ENCODE results near the gene PRPH.
"Not testable (repeated sequence)": the region's sequence is repeated elsewhere in the genome, so short reads cannot be mapped to it uniquely, and the experiment has no call there.

PRPH gene

DNA sequence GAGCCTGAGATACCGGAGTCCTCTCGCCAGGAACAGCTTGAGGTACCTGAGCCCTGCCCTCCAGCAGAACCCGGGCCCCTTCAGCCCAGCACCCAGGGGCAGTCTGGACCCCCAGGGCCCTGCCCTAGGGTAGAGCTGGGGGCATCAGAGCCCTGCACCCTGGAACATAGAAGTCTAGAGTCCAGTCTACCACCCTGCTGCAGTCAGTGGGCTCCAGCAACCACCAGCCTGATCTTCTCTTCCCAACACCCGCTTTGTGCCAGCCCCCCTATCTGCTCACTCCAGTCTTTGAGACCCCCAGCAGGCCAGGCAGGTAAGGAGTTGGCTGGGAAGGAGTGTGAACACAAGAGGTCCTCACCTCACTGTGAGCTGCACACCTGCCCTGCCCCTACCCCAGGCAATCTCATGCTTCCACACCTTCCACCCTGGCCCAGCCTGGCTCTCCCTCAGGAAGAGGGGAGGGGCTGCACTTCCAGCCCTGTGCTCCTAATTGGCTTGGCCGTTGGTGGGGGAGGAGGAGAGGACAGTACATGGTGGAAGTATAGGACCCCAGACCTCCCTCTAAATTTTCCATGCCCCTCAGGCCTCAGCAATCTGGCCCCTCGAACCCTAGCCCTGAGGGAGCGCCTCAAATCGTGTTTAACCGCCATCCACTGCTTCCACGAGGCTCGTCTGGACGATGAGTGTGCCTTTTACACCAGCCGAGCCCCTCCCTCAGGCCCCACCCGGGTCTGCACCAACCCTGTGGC is 35.9 kb downstream of the PRPH start:
- in situ Hi-C loops (cut with MboI; ENCODE audit: low pct_unique_long_range_greater_than_20kb, low sequenced_read_pairs, unreplicated experiment): no loop called here
- no peak for DNase-seq (ENCODE audit: low spot score)
- TF ChIP-seq, protein P1, sequence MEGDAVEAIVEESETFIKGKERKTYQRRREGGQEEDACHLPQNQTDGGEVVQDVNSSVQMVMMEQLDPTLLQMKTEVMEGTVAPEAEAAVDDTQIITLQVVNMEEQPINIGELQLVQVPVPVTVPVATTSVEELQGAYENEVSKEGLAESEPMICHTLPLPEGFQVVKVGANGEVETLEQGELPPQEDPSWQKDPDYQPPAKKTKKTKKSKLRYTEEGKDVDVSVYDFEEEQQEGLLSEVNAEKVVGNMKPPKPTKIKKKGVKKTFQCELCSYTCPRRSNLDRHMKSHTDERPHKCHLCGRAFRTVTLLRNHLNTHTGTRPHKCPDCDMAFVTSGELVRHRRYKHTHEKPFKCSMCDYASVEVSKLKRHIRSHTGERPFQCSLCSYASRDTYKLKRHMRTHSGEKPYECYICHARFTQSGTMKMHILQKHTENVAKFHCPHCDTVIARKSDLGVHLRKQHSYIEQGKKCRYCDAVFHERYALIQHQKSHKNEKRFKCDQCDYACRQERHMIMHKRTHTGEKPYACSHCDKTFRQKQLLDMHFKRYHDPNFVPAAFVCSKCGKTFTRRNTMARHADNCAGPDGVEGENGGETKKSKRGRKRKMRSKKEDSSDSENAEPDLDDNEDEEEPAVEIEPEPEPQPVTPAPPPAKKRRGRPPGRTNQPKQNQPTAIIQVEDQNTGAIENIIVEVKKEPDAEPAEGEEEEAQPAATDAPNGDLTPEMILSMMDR (IDR thresholded peaks at IDR 0.05; ENCODE audit: extremely low read depth, insufficient read depth, missing control alignments): no peak

DNA sequence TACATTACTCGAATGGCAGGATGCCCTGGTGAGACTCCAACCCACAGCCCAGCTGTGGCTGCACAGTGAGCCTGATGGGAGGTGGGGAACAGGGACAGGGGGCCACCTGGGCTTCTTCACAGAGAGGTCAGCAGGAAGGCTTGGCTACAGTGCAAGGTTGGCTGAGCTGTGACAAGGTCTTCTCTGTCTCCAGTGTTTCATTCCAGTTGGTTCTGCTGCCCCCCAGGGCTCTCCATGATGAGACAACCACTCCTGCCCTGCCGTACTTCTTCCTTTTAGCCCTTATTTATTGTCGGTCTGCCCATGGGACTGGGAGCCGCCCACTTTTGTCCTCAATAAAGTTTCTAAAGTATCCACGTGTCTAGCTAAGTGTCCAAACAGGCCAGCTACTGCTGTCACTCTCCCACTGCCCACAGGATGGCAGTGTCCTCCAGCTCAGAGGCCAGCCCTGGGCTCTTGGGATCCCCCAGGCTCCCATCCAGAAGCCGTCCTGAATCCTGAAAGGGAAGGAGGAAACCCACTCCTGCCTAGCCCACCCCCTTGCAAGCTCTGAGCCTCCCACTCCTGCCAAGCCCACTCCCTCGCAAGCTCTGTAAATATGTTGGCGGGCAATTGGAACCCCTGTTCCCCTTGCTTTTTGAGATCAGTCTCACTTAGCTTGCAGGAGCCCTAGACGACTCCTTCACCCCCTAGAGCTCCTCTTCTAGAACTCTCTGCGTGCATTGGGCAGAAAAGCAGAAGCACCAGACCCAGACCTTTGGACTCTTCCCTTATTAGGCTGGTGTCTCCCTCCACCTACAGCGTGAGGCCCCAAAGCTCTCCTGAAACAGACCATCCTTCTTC is 36.7 kb downstream of the PRPH start:
- TF ChIP-seq, protein P1 (IDR thresholded peaks at IDR 0.05; ENCODE audit: extremely low read depth, insufficient read depth, missing control alignments): peak; percentile 77
- in situ Hi-C loops (cut with MboI; ENCODE audit: low pct_unique_long_range_greater_than_20kb, low sequenced_read_pairs, unreplicated experiment): no loop called here
- no peak for DNase-seq (ENCODE audit: low spot score)

DNA sequence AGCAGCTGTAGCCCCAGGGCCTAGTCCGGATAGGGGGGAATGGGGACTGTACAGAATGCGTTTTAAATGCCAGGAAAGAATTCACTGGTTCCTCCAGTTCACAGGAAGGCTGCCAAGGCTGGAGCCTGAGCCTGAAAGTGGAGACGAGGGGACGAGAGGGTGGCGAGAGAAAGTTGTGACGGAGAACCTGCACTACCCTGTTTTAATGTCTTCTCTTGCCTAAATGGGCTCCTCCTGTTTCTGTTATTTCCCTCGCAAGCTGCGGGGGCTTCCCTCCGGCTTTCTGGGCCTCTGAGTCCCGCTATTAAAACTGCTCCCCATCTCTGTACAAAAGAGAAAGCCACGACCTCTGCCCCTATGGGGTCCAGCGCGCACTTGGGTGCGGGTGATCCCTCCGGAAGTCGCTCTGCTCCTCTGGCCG is 37.5 kb downstream of the PRPH start:
- TF ChIP-seq, protein P1 (IDR thresholded peaks at IDR 0.05; ENCODE audit: extremely low read depth, insufficient read depth, missing control alignments): no peak
- in situ Hi-C loops (cut with MboI; ENCODE audit: low pct_unique_long_range_greater_than_20kb, low sequenced_read_pairs, unreplicated experiment): no loop called here
- DNase-seq (ENCODE audit: low spot score): no peak

DNA sequence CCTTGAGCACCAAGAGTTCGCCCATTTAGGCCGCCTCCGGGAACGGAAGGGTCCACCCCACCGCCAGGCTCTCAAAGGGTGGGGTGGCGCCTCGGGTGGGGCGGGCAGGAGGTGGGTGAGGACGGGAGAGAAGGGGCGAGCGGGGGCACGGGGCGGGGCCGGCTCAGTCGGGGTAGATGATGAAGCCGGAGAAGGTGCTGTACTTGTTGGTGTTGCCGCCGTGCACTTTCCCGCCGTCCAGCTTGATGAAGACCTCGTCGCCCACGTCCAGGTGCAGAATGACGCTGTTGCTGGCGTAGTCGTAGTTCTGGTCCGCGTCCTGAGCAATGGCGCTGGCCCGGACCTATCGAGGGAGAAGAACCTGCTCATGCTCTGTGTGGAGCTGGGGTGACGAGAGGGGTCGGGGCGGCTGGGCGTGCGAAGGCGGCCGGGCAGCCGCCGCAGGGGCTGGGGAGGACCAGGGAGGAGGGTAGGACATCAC is 38.0 kb downstream of the PRPH start:
- DNase-seq (ENCODE audit: low spot score): no peak
- in situ Hi-C loops (cut with MboI; ENCODE audit: low pct_unique_long_range_greater_than_20kb, low sequenced_read_pairs, unreplicated experiment): no loop called here
- TF ChIP-seq, protein P1 (IDR thresholded peaks at IDR 0.05; ENCODE audit: extremely low read depth, insufficient read depth, missing control alignments): no peak

DNA sequence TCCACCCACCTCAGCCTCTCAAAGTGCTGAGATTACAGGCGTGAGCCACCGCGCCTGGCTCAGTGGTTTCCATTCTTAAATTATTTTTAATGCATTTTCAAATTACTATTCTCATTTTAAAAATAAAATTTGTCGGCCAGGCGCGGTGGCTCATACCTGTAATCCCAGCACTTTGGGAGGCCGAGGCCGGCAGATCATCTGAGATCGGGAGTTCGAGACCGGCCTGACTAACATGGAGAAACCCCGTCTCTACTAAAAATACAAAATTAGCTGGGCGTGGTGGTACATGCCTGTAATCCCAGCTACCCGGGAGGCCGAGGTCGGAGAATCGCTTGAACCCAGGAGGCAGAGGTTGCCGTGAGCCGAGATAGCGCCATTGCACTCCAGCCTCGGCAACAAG is 38.8 kb downstream of the PRPH start:
- DNase-seq (ENCODE audit: low spot score); in situ Hi-C loops (cut with MboI; ENCODE audit: low pct_unique_long_range_greater_than_20kb, low sequenced_read_pairs, unreplicated experiment): not testable (repeated sequence)

DNA sequence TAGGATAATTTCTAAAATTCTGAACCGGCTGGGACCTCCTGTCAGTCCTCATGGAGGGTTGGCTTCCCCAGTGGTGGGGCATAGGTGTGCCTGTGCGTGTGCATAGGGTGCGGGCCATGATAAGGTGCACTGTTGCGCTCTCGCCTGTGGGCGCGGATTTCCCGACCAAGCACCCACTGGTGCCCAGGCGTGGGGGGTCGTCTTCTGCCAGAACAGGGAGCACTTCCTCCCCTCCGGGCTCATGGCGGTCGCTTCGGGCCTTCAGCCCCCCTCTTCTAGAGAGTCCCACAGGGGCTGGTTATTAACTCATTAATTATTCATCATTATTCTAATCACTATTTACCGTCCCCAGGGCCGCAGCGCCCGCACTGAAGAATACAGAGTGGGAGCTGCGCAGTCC is 39.3 kb downstream of the PRPH start:
- DNase-seq (ENCODE audit: low spot score): no peak
- TF ChIP-seq, protein P1 (IDR thresholded peaks at IDR 0.05; ENCODE audit: extremely low read depth, insufficient read depth, missing control alignments): no peak
- in situ Hi-C loops (cut with MboI; ENCODE audit: low pct_unique_long_range_greater_than_20kb, low sequenced_read_pairs, unreplicated experiment): no loop called here

DNA sequence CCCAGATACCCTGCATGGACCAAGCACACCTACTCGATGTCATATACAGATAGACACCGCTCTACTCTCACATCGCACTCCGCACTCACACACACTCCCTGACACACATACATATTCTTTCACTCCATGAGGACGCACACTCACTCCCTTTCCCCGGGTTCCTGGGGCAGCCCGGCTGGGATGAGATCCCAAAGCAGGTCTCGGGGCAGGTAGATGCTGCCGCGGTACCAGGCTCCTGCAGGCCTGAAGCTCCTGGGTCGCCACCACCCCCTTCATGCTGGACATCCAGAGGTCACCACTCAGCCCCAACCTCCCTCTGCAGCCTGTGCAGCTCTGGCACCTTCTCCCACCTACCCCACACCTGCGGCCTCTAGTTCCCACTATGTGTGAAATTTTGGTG is 39.7 kb downstream of the PRPH start:
- TF ChIP-seq, protein P1 (IDR thresholded peaks at IDR 0.05; ENCODE audit: extremely low read depth, insufficient read depth, missing control alignments): no peak
- no peak for DNase-seq (ENCODE audit: low spot score)
- in situ Hi-C loops (cut with MboI; ENCODE audit: low pct_unique_long_range_greater_than_20kb, low sequenced_read_pairs, unreplicated experiment): no loop called here
